ENCODE measurements around the gene NOTO. TPM values are rescaled to one million over a fixed set of nuclear protein-coding genes. Genes with fewer than 3 reads are reported as not detected.

NOTO gene
- total and polyA plus RNA-seq, 2 of the 8 experiments (the other 6 are each of a cell fraction or from before 2014, with no cell fraction given), result 0.33 to 0.54 TPM

DNA sequence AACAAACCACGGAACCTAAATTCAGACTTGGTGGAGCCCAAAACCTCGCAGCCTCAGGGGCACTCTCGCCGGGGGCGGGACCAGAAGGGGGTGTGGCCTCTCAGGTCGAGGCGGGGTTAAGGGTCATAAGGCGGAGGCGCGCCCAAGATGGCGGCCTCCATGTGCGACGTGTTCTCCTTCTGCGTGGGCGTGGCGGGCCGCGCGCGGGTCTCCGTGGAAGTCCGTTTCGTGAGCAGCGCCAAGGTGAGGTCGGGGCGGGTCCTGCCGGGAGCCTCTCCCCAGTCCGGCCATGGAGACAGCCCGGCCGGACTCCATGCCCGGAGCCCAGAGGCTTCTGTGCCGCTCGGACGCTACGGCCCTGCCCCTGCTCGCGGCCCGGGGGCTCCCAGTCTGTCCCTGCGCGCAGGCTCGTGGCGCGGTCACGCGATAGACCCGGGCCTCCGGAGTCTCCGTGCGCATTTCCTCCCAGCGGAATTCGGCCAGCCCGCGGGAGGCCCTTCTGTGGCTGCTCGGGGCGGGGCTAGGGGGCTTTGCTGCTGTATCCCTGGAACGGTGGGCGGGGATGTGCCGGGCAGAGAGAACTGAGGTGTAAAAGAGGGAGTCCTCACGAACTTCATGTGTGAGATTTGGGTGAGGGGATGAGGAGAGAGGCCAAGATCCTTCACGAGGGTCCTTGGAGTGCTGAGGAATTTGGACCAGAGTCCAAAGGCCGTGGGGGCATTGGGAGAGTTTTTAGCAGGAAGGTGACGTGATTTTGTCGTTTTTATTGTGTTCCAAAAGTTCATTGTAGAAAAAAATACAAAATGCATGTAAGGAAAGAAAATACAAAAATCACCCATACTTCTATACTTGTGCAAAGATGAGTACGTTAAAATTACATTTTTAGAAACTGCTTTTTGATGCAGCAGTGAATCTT is 12.0 kb downstream of the NOTO start, which contains the start of gene SMYD5 (continued):
- TF ChIP-seq KDM5A (IDR thresholded peaks at IDR 0.05; ENCODE audit: low read length) (no peak), ASH2L (IDR thresholded peaks at IDR 0.05; ENCODE audit: low read length) (peak; percentile 99), SP4 (IDR thresholded peaks at IDR 0.05; ENCODE audit: low read length) (no peak; the same call in 1 of the 2 replicates), FOSL1 (IDR thresholded peaks at IDR 0.05; ENCODE audit: insufficient read depth, low read depth, low read length) (no peak), POLR2A (IDR thresholded peaks at IDR 0.05; ENCODE audit: control extremely low read depth in 1 of 2, low read depth in 2 of 2, low read length in 2 of 2) (peak; percentile 83 to 97), BCL11A (IDR thresholded peaks at IDR 0.05; ENCODE audit: low read depth in 2 of 2, low read length in 2 of 2) (no peak), RAD21 (IDR thresholded peaks at IDR 0.05 in 1 of 2, conservative IDR thresholded peaks at IDR 0.05 in 1 of 2; ENCODE audit: low read depth in 2 of 2, low read length in 2 of 2) (no peak), SIN3A (conservative IDR thresholded peaks at IDR 0.05 in 1 of 2, IDR thresholded peaks at IDR 0.05 in 1 of 2; ENCODE audit: low read depth in 1 of 2, low read length in 2 of 2) (peak in 1 of 2 experiments; percentile 63; a peak in 1 of 4 replicates), GTF2F1 (IDR thresholded peaks at IDR 0.05; ENCODE audit: borderline replicate concordance, low read depth, low read length) (no peak), KDM1A (IDR thresholded peaks at IDR 0.05; ENCODE audit: borderline replicate concordance, low read length) (no peak), GABPA (IDR thresholded peaks at IDR 0.05; ENCODE audit: borderline replicate concordance, insufficient read depth, low read length) (no peak), SP2 (IDR thresholded peaks at IDR 0.05; ENCODE audit: low read length) (no peak), MAX (IDR thresholded peaks at IDR 0.05) (peak; percentile 93), BACH1 (IDR thresholded peaks at IDR 0.05; ENCODE audit: low read length) (peak; percentile 65), EGR1 (IDR thresholded peaks at IDR 0.05; ENCODE audit: borderline replicate concordance, low read depth, low read length) (peak; percentile 93), JUND (IDR thresholded peaks at IDR 0.05; ENCODE audit: low read length) (no peak), SP1 (IDR thresholded peaks at IDR 0.05; ENCODE audit: low read depth, low read length) (peak; percentile 41; the same call in 1 of the 2 replicates), HDAC2 (IDR thresholded peaks at IDR 0.05; ENCODE audit: borderline replicate concordance in 1 of 2, low read depth in 2 of 2, low read length in 2 of 2) (peak in 1 of 2 experiments; percentile 64; a peak in 2 of 4 replicates), RNF2 (IDR thresholded peaks at IDR 0.05; ENCODE audit: borderline replicate concordance, low read depth, low read length, missing control alignments, poor library complexity, severe bottlenecking) (no peak), ZNF274 (IDR thresholded peaks at IDR 0.05; ENCODE audit: borderline replicate concordance, extremely low read depth, low read length) (no peak)
- TF ChIP-seq, protein P1, sequence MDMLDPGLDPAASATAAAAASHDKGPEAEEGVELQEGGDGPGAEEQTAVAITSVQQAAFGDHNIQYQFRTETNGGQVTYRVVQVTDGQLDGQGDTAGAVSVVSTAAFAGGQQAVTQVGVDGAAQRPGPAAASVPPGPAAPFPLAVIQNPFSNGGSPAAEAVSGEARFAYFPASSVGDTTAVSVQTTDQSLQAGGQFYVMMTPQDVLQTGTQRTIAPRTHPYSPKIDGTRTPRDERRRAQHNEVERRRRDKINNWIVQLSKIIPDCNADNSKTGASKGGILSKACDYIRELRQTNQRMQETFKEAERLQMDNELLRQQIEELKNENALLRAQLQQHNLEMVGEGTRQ (IDR thresholded peaks at IDR 0.05; ENCODE audit: low read length), result no peak

Measured in H1 (cell line).